H1 (cell line): ENCODE measurements around the gene PXK. TPM values are rescaled to one million over a fixed set of nuclear protein-coding genes. Genes with fewer than 3 reads are reported as not detected.

Source experiments
- GABPA ChIP-seq: IDR thresholded peaks from 2 replicates; pipeline ENCODE4 v1.6.1; 2011; ENCODE audit warnings: mild to moderate bottlenecking, low read length, moderate library complexity, borderline replicate concordance; ENCODE audit not compliant: insufficient read depth
- polyA plus RNA-seq, 7 experiments: library from polyadenylated mRNA; depleted of rRNA in 3 of 7; stranded (reverse) in 5 of 7; unstranded in 2 of 7; fragments of >200 nt in 5 of 7; fragments of 200-250 nt in 2 of 7; gene quantifications; 1 replicate in 5 of 7; 2 replicates in 1 of 7; 4 replicates in 1 of 7; pipeline versions ENCODE4 v1.2.1 to v1.2.3, GENCODE V29; 2011 to 2013; ENCODE audit warnings: missing spikeins in 2 of 7, mixed read lengths in 2 of 7
- total RNA-seq: library from RNA; stranded (reverse); fragmentation: NEBNext Ultra II Directional; extraction: Animal tissue kit (Norgen Biotek cat#: 25700); gene quantifications from 2 replicates; pipeline ENCODE4 v1.2.1, GENCODE V29; 2021

Gene PXK
- total and polyA plus RNA-seq, 2 of the 8 experiments (the other 6 are each of a cell fraction or from before 2014, with no cell fraction given): 3.5 to 7.1 TPM

- no peak for TF ChIP-seq GABPA
These were observed 126.5 kb downstream of the PXK start (continued) for GRCh38 chr3:58459160-58459559.
